Melanocyte of skin (primary cell): ENCODE data around the gene SENP1. TPM values are rescaled to one million over a fixed set of nuclear protein-coding genes. Genes with fewer than 3 reads are reported as not detected.

Experiments used
- small RNA-seq, 2 donors: library from RNA; depleted of rRNA; stranded (forward); fragments of <200 nt; gene quantifications; one replicate each; pipeline ENCODE3, GENCODE V24; 2012
- total RNA-seq, 2 donors: library from RNA; depleted of rRNA; stranded (reverse); fragments of >200 nt; gene quantifications; 2 replicates each; pipeline ENCODE4 v1.2.3, GENCODE V29; 2012

SENP1 gene
- total RNA-seq = 10 to 100 TPM; 24.1 to 29.3 TPM

DNA sequence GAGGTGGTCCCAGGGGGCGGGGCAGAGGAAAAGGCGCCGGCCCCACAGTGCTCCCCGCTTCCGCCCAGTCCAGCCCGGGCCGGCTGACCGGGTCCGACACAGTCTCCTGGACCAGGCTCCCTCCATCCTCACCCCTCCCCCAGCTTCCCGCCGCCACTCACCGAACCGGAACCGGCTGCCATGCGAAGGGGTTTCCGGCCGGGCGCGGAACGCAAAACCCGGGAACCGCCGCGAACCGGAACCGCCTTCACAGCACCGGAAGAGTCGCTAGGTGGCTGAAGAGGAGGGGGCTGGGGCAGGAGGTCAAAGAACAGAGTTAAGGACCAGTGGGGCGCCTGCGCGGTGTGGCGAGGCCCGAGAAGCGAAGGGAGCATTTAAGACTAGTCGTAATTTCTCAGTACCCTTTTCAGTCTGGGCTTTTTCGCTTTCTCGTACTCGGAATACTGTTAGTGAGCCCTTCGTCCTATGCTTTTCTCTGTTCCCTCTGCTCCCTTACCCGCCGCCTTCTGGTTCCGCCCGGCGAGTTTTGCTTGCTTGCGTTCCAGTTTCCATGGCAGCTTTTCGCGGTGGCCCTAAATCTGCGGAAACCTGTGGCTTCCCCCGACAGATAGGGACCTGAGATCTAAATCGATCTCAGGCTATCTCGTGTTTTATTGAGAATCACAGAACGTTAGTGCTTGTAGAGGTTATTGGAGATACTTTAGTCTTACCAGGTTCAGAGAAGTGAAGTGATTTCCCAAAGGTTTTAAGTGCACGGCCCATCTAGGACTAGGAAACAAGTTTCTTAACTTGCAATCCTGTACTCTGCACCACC, at the start of gene SENP1:
TSS of gene SENP1 (minus strand) at position 213 of the 814 bp plus-strand sequence. CDS start 4,607 bp downstream, outside the sequence.

DNA sequence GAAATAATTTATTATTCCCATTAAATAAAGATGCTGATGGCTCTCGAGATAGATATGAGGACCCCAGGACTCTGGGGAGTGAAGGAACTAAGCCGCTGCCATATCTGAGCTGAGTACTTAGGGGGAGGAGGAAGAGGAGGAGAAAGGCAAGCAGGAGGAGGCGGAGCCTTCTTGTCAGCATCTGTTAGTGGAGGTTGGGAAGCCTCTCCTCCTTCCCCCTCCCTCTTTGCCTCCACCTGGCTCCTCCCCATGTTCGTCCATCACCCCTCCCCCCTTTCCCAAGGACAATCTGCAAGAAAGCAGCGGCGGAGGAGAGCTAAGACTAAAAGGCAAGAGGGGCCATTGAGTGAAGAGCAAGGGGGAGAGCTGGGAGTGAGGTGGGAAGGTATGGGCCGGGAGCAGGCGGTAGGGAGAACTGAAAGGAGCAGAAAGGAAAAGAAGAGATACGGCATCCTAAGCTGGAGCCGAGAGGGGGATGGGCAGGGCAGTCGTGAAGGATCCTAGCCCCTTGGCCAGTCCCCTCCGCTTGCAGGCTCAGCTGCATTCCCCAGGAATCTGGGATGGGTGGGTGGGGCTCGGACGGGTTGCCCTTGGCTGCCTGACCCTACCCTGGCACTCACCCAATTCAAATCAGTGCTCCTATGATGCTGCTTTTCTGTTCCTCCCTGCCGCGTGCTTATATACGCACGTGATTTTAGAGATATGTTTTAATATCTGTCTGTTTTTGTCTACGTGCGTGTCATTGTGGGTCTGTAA, 13.4 kb upstream of the SENP1 start, which contains the start of gene PFKM:
TSS of gene PFKM (plus strand) at position 287 of the 756 bp plus-strand sequence. CDS start 3,411 bp downstream, outside the sequence.

DNA sequence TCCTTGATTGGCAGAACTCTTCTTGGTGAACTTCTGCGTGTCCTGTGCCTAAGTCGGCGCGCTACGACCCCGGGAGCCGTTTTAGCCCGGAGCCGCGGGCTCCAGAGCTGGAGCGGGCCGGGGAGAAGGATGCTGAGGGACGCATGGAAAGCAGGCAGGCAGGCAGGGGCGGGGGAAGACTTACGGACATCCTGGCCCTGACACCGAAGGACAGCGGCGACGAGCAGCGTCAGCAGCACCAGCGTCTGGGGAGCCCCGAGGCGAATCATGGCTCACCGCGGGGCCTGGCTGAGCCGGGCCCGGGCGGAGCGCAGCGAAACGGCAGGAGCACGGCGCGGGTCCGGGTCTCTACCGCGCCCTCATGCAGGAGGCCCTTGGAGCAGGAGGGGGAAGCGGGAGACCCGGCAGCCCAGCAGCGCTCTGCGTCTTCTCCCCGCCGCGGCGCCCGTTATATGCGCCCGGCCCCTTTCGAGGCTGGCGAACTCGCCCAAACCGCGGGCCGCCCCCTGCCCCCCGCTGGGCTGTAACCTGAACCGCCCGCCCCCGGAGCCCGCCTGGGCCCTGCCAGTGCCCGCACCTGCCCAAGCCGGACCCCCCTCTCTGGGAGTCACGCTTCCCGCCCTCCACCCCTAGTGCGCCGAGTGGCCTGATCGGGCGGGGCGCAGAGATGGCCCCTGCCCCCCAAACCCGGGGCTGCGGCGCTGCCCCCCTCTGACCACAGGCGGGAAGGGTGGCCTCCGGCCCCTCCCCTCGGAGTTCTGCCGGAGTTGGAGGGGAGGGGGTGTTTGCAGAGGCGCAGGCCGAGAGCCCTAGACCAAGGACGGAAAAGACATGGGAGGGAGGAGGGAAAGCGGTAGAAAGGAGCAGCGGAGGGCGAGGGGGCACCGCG, 101.6 kb downstream of the SENP1 start, which contains the start of gene COL2A1:
TSS of gene COL2A1 (minus strand) at position 424 of the 889 bp plus-strand sequence. CDS start at position 269, 155 bp downstream.

Small RNA genes within 50 kb of the gene (small RNA-seq; reads per million reads assigned to genes)
- gene MIR6505 (1.6 to 1.8 reads per million in 2 donors), gene RNU6-1203P (0 reads per million in 2 donors)

Other genes with a start within 250 kb of the SENP1 start
- gene VDR, start 201.1 kb downstream of the SENP1 start, total RNA-seq = 1 to 10 TPM; 4.8 to 9.7 TPM
- gene TMEM106C, start 142.5 kb downstream of the SENP1 start, total RNA-seq = 100 to 1,000 TPM in 1 of 2 donors, 10 to 100 TPM in 1; 78.1 to 144 TPM
- under 1 TPM; under 0.01 to 1.00 TPM for gene COL2A1, start 101.6 kb downstream of the SENP1 start, total RNA-seq
- 100 to 1,000 TPM; 104 to 111 TPM for gene PFKM, start 13.3 kb upstream of the SENP1 start, total RNA-seq
- 10 to 100 TPM; 20.3 to 21.3 TPM for gene ASB8, start 51.4 kb upstream of the SENP1 start, total RNA-seq
- gene CCDC184, start 77.6 kb upstream of the SENP1 start, total RNA-seq = under 1 TPM; under 0.01 to 0.34 TPM
- not detected for gene OR10AD1, start 97.2 kb upstream of the SENP1 start, total RNA-seq
- 10 to 100 TPM; 10.3 TPM for gene ZNF641, start 244.8 kb upstream of the SENP1 start, total RNA-seq